HG02973 (cell line): ENCODE results near the gene ADH1C.
"Not testable (repeated sequence)": the region's sequence is repeated elsewhere in the genome, so short reads cannot be mapped to it uniquely, and the experiment has no call there.

Source experiments
- ATAC-seq: cut with Tn5 transposase; IDR thresholded peaks from one replicate; pipeline ENCODE4 v1.9.1; 2021; ENCODE audit warnings: moderate library complexity; ENCODE audit not compliant: unreplicated experiment

ADH1C gene

GRCh38 chr4:99359480-99360204 lies 7.1 kb upstream of the ADH1C start:
- no peak for ATAC-seq

DNA sequence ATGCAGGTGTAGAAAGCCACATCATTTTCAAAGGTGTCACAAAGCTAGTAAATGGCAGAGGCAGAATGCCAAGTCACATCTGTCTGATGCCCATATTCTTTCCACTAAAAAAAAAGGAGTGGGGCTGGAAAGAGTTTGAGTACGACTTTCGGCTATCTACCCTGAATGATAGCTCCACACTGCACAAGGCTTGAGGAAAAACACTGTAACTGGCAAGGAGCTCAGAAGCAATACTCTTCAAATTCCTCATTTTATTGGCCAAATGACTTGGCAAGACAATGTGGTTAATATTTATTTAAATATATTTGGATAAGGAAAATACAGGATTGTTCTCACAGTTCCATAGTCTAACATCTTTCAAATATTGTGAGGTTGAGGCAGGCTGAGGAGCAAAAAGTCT lies 5.4 kb upstream of the ADH1C start:
- no peak for ATAC-seq

- ATAC-seq: peak; percentile 60
Measured at GRCh38 chr4:99356992-99357391, 4.4 kb upstream of the ADH1C start.

DNA sequence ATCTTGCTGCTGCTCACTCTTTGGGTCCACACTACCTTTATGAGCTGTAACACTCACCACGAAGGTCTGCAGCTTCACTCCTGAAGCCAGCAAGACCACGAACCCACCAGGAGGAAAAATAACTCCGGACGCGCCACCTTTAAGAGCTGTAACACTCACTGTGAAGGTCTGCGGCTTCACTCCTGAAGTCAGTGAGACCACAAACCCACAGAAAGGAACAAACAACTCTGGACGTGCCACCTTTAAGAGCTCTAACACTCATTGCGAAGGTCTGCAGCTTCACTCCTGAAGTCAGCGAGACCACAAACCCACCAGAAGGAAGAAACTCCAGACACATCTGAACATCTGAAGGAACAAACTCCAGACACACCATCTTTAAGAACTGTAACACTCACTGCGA lies 3.6 kb upstream of the ADH1C start:
- ATAC-seq: not testable (repeated sequence)

DNA sequence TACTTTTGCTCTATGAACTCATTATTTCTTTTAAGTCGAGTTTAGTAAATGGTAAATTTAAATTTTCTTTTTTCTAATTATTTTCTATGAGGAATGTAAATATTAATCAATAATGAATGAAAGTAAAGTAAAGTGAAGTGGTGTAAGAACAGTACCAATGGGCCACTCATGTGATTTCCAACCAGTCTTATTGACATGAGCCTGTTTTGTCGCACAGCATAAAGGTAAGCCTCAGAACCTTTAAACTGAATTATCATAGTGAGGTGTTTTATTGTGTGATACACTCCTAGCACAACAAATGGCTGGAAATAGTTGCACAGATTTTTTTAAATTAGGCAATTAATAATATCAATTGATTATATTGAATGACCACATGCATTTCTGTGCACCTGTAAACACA lies 1.1 kb downstream of the ADH1C start:
- ATAC-seq: no peak

- ATAC-seq: no peak
Measured at GRCh38 chr4:99349338-99349737, 3.2 kb downstream of the ADH1C start.

DNA sequence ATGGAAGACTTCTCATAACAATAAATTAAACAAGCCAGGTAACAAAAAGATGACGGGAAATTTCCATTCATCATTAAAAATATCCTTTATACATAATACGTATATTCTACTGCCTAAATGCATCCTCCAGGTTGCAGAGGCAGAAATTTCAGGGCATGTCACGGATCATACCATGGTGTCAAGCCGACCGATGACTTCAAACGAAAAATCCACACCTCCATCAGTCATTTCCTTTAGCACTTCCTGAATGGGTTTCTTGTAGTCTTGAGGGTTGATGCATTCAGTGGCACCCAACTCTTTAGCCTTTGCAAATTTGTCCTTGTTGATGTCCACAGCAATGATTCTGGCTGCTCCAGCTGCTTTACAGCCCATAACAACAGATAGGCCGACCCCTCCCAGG lies 9.9 kb downstream of the ADH1C start:
- not testable (repeated sequence) for ATAC-seq

DNA sequence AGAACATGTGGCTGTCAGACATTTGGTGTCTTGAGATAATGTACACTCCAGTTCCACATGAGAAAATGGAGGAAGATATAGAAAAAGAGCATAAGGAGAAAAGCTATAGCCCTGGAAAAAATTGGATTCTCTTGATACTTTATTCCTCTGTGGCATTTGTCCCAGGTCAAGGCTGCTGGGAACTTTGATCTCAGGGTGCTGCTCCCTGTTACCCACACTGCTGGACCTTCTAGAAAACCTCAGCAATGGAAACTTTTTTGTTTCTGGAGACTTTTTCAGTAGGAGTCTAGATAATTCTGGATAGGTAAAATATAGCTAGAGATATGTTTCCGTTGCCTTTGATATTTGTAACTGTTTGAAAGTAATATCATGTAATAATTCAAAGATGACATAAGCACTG lies 11.1 kb downstream of the ADH1C start:
- ATAC-seq: no peak

DNA sequence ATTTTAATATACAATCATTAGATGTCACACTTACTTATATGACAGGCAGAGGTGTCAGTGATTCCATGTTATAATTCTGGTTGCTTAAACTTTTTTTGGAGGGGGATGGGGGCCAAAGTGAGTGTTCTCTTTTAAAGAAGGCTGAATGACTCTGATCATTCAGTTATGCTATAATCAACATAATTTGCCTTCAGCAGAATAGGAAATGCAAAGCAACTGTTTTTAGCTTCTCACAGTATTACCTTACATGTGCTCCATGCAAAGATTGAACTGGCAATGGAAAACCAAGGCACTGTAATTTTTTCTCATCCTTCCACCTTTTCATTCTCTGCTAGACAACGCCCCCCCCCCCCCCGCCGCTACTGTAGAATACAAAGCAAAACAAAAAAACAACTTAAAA lies 13.4 kb downstream of the ADH1C start:
- no peak for ATAC-seq

DNA sequence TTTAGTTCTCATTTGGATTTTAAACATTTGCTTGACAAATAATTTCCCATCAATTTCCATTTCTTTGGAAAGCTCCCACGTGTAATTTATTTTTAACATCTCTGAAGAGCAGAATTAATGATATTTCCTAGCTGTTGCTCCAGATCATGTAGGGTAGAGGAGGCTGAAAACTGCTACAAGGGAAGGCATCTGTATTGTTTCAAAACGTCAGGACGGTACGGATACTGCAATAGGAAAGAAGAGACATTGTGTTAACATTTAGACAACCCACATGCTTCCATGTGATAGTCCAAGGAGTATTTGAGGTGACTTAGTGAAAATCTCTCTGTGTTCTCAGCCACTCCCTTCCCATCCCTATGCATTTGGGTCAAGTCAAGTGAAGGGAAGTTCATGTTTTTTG lies 16.0 kb downstream of the ADH1C start:
- ATAC-seq: no peak

DNA sequence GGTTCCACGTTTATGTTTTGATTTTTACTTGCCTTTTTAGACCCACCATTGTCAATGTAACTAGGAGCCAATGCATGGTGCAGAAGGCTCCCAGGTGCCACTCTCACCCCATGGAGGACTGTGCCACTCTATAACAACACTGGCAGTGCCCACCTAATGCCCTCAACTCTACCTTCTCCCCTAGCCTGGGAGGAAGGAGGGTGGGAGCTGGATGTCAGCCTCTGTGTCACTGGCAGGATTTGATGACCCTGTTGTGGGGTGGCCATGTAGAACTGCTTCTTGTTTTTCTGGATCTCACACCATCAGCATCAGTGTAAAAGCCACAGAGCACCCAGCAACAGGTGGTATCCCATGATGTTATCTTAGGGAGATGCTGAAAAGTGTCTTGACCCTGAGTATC lies 17.7 kb downstream of the ADH1C start:
- ATAC-seq: no peak

DNA sequence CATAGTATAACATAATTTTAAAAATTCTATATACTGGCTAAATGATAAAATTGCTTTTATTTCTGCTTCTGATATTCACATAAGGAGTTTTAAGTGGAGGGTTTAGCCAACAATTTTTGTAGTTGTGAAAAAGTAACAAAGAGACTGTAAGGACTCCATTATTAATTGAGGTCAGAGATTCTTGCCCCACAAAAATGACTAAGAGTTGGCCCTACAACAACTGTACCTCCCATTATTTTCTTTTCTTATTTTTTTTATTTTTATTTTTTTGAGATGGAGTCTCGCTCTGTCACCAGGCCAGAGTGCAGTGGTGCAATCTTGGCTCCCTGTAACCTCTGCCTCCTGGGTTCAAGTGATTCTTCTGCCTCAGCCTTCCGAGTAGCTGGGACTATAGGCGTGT lies 21.9 kb downstream of the ADH1C start:
- ATAC-seq: no peak

- ATAC-seq: no peak
Measured at GRCh38 chr4:99329876-99330275, 22.7 kb downstream of the ADH1C start.

- ATAC-seq: no peak
Measured at GRCh38 chr4:99324979-99325378, 27.6 kb downstream of the ADH1C start.

GRCh38 chr4:99324361-99324760 lies 28.2 kb downstream of the ADH1C start:
- ATAC-seq: no peak

GRCh38 chr4:99323756-99324155 lies 28.8 kb downstream of the ADH1C start:
- ATAC-seq: no peak

DNA sequence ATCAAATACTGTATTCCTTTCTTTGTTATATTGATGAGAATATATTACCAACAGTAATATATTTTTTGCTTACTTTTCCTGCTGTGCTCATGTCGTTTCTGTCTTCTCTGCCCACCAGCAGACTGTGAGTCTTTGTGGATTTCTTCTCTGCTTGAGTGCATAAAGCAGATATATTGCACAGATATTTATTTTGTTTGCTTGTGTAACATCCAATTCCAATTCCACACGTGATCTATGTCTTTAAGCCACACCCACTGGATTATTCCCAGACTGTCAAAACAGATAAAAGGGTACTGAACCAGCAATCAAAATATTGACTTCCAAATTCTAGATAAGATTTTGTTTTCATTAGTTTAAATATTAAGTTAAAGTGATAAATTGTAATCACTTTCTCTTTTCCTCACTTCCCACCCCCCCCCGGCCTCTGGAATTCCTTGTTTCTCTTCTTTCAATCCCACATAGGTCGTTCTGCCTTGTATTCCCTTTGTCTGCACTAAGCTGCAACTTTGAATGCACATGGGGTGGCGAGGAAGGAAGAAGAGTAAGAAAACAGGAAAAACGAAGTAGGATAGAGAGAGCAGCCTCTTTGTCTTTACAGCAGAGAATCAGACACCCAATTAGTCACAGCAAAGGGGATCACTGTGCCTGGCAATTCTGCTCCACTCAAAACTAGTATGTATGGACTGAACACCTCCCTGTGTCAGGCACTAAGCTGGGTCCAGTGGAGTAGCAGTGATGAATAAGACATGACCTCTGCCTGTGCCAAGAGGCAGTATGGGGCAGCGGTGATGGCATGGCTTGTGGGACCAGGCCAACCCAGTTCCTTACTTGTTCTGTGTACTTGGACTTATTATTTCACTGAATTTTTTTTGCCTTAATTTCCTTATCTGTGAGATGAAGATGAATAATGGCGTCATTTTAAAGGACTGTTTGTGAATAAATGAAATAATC lies 31.0 kb downstream of the ADH1C start, which contains the start of gene ADH1B:
TSS of gene ADH1B (minus strand) at position 161 of the 951 bp plus-strand sequence. CDS start at position 91, 70 bp downstream.
- ATAC-seq: no peak

- not testable (repeated sequence) for ATAC-seq
Measured at GRCh38 chr4:99317811-99318210, 34.7 kb downstream of the ADH1C start.

DNA sequence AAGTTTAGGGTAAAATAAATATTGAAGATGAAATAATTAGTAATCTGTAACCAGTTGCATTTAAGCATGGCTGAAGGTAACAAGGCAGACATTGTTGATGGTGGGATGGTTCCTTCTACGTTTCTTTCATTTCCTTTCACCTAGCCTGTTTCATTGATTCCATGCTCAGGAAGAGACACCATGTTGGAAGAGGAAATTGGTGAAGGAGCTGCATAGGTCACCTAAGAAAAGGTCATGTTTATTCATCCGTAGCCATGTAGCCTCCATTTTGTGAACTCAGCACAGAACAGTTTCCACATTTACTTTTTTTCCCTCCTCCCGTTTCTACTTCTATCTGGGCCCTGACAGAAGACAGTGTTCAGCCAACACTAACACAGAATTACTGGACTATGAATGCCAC lies 35.2 kb downstream of the ADH1C start:
- no peak for ATAC-seq

GRCh38 chr4:99315839-99316238 lies 36.7 kb downstream of the ADH1C start:
- no peak for ATAC-seq

- ATAC-seq: no peak
Measured at GRCh38 chr4:99314211-99314610, 38.3 kb downstream of the ADH1C start.

DNA sequence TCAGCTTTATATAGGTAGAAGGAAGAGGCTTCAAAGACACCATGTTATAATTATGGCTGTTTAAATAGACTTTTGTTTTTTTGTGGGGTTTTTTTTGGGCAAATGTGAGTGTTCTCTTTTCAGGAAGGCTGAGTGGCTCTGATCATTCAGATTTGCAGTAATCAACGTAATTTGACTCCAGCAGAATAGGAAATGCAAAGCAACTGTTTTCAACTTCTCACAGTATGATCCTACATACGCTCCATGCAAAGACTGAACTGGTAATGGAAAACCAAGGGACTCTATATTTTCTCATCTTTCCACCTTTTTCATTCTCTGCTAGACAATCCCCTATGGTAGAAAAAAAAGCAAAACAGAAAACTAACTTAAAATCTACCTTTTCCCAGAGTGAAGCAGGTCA lies 42.2 kb downstream of the ADH1C start:
- ATAC-seq: no peak
